Keratinocyte (primary cell): Measurements from ENCODE around the gene ARCN1. TPM values are rescaled to one million over a fixed set of nuclear protein-coding genes. Genes with fewer than 3 reads are reported as not detected.

ENCODE experiments used
- DNase-seq: peaks from one replicate; pipeline ENCODE4 v3.0.0-alpha.2; 2011; ENCODE audit warnings: low read depth, missing footprints, low spot score
- FAIRE-seq: peaks from 2 replicates; lab custom pipeline; 2011; peaks lifted over from hg19 to GRCh38; lab: Jason Lieb, UNC
- H2AFZ ChIP-seq: 2 replicates; pipeline ENCODE4 v1.6.0; 2012; ENCODE audit warnings: low read length, control low read depth, inconsistent platforms; ENCODE audit not compliant: control insufficient read depth
- H3K27ac ChIP-seq: 2 replicates; pipeline ENCODE4 v1.5.1; 2011; ENCODE audit warnings: low read length; ENCODE audit not compliant: control insufficient read depth, insufficient read depth
- H3K27me3 ChIP-seq: 3 replicates; pipeline ENCODE4 v1.6.0; 2011; ENCODE audit warnings: low read length; ENCODE audit not compliant: control insufficient read depth, insufficient read depth; ENCODE audit errors: extremely low read depth
- H3K36me3 ChIP-seq, 2 experiments: 2 replicates in 1 of 2; 3 replicates in 1 of 2; pipeline ENCODE4 v1.5.1; 2011; ENCODE audit warnings: low read length in 2 of 2, mild to moderate bottlenecking in 1 of 2; ENCODE audit not compliant: control insufficient read depth in 2 of 2, insufficient read depth in 2 of 2; ENCODE audit errors: extremely low read depth in 1 of 2
- H3K4me1 ChIP-seq: 3 replicates; pipeline ENCODE4 v1.5.1; 2011; ENCODE audit warnings: low read length; ENCODE audit not compliant: control insufficient read depth, insufficient read depth; ENCODE audit errors: extremely low read depth
- H3K4me2 ChIP-seq: 3 replicates; pipeline ENCODE4 v1.6.0; 2011; ENCODE audit warnings: low read depth, low read length; ENCODE audit not compliant: control insufficient read depth, insufficient read depth; ENCODE audit errors: extremely low read depth
- H3K4me3 ChIP-seq, 3 experiments: fragments of 200-600 bp in 1 of 3; sonication (generic) in 1 of 3; 2 replicates in 2 of 3; 3 replicates in 1 of 3; pipeline ENCODE4 v1.5.1; 2011 to 2016; ENCODE audit warnings: low read length in 3 of 3, mild to moderate bottlenecking in 3 of 3, control low read depth in 2 of 3, inconsistent platforms in 1 of 3, low read depth in 1 of 3, mixed read lengths in 1 of 3, mixed run types in 1 of 3, moderate library complexity in 1 of 3; ENCODE audit not compliant: control insufficient read depth in 2 of 3, insufficient read depth in 2 of 3; ENCODE audit errors: extremely low read depth in 1 of 3
- H3K79me2 ChIP-seq: 2 replicates; pipeline ENCODE4 v1.6.0; 2012; ENCODE audit warnings: low read length; ENCODE audit not compliant: control insufficient read depth, insufficient read depth
- H3K9ac ChIP-seq: 3 replicates; pipeline ENCODE4 v1.6.0; 2011; ENCODE audit warnings: low read length; ENCODE audit not compliant: control insufficient read depth, insufficient read depth; ENCODE audit errors: extremely low read depth
- H3K9me1 ChIP-seq: 3 replicates; pipeline ENCODE4 v1.6.0; 2011; ENCODE audit warnings: low read length; ENCODE audit not compliant: control insufficient read depth, insufficient read depth; ENCODE audit errors: extremely low read depth
- H3K9me3 ChIP-seq: 2 replicates; pipeline ENCODE4 v1.5.1; 2012; ENCODE audit warnings: low read depth, low read length; ENCODE audit not compliant: control insufficient read depth
- H4K20me1 ChIP-seq: 3 replicates; pipeline ENCODE4 v1.6.0; 2011; ENCODE audit warnings: low read length; ENCODE audit not compliant: control insufficient read depth, insufficient read depth; ENCODE audit errors: extremely low read depth
- EZH2 ChIP-seq: IDR thresholded peaks from one replicate; pipeline ENCODE4 v1.6.1; 2012; ENCODE audit warnings: inconsistent platforms, mild to moderate bottlenecking, low read length, moderate library complexity
- dilution Hi-C: fragments of 300-500 bp; cut with MboI; formaldehyde crosslinking; loops from one replicate; pipeline ENCODE4 v1.7.0; 2020; ENCODE audit warnings: low sequenced_read_pairs; ENCODE audit not compliant: extremely low pct_ligation_motif_present
- polyA plus RNA-seq, 5 experiments: library from polyadenylated mRNA; depleted of rRNA in 3 of 5; stranded (reverse) in 3 of 5; stranded (forward) in 1 of 5; unstranded in 1 of 5; fragments of >200 nt; gene quantifications; 1 replicate in 1 of 5; 2 replicates in 3 of 5; 3 replicates in 1 of 5; pipeline versions ENCODE4 v1.2.1 to v1.2.3, GENCODE V29; 2011 to 2012; ENCODE audit warnings: missing spikeins in 2 of 5, low read depth in 1 of 5, low replicate concordance in 1 of 5
- TF ChIP-seq, protein P1 (sequence below), 3 experiments: IDR thresholded peaks in 1 of 3; conservative IDR thresholded peaks in 1 of 3; optimal IDR thresholded peaks in 1 of 3; 2 replicates in 2 of 3; 3 replicates in 1 of 3; pipeline versions ENCODE3 to v1.5.1; 2011; ENCODE audit warnings: low read length in 3 of 3, mild to moderate bottlenecking in 3 of 3, moderate library complexity in 2 of 3, control low read depth in 1 of 3, inconsistent platforms in 1 of 3; ENCODE audit not compliant: insufficient read depth in 2 of 3; ENCODE audit errors: extremely low read depth in 1 of 3

ARCN1 gene
- polyA plus RNA-seq, 1 donor (not counting 4 experiments of a cell fraction or from before 2014, with no cell fraction given): 150 TPM

GRCh38 chr11:118537409-118537980 is 34.7 kb upstream of the ARCN1 start:
- no peak for TF ChIP-seq EZH2
- TF ChIP-seq, protein P1, sequence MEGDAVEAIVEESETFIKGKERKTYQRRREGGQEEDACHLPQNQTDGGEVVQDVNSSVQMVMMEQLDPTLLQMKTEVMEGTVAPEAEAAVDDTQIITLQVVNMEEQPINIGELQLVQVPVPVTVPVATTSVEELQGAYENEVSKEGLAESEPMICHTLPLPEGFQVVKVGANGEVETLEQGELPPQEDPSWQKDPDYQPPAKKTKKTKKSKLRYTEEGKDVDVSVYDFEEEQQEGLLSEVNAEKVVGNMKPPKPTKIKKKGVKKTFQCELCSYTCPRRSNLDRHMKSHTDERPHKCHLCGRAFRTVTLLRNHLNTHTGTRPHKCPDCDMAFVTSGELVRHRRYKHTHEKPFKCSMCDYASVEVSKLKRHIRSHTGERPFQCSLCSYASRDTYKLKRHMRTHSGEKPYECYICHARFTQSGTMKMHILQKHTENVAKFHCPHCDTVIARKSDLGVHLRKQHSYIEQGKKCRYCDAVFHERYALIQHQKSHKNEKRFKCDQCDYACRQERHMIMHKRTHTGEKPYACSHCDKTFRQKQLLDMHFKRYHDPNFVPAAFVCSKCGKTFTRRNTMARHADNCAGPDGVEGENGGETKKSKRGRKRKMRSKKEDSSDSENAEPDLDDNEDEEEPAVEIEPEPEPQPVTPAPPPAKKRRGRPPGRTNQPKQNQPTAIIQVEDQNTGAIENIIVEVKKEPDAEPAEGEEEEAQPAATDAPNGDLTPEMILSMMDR (optimal IDR thresholded peaks at IDR 0.05 in 1 of 3, IDR thresholded peaks at IDR 0.05 in 1 of 3, conservative IDR thresholded peaks at IDR 0.05 in 1 of 3; ENCODE audit: extremely low read depth in 1 of 3, insufficient read depth in 2 of 3, low read length in 3 of 3): no peak
- H3K4me1 ChIP-seq: no peaks in the 10 kb centered on the region
- H4K20me1 ChIP-seq: no peaks in the 10 kb centered on the region
- no peak overlapping the region for H2AFZ ChIP-seq
- no peaks in the 10 kb centered on the region for H3K9me3 ChIP-seq
- dilution Hi-C loops: no loop called here
- H3K9me1 ChIP-seq: no peaks in the 10 kb centered on the region
- H3K36me3 ChIP-seq: peaks cover 0 to 6% of the 10 kb centered on the region in 2 experiments
- H3K27ac ChIP-seq: no peak overlapping the region
- no peak overlapping the region for H3K4me2 ChIP-seq
- H3K79me2 ChIP-seq: no peaks in the 10 kb centered on the region
- H3K9ac ChIP-seq: no peak overlapping the region
- DNase-seq (no peak), FAIRE-seq (no peak)
- no peaks in the 10 kb centered on the region for H3K27me3 ChIP-seq
- no peak overlapping the region for H3K4me3 ChIP-seq

- Histone ChIP-seq H3K27me3 (no peaks in the 10 kb centered on the region), H3K9me3 (no peaks in the 10 kb centered on the region), H3K27ac (no peak overlapping the region), H3K4me3 (no peak overlapping the region), H3K79me2 (no peaks in the 10 kb centered on the region), H2AFZ (no peak overlapping the region), H3K4me2 (no peak overlapping the region), H4K20me1 (no peaks in the 10 kb centered on the region), H3K4me1 (no peaks in the 10 kb centered on the region), H3K9me1 (no peaks in the 10 kb centered on the region), H3K9ac (no peak overlapping the region), H3K36me3 (peaks cover 0 to 3% of the 10 kb centered on the region in 2 experiments)
- TF ChIP-seq, protein P1 (optimal IDR thresholded peaks at IDR 0.05 in 1 of 3, IDR thresholded peaks at IDR 0.05 in 1 of 3, conservative IDR thresholded peaks at IDR 0.05 in 1 of 3; ENCODE audit: extremely low read depth in 1 of 3, insufficient read depth in 2 of 3, low read length in 3 of 3): no peak
- TF ChIP-seq EZH2: no peak
- dilution Hi-C loops: no loop called here
- DNase-seq (no peak), FAIRE-seq (no peak)
Observed at GRCh38 chr11:118544010-118544646, 28.1 kb upstream of the ARCN1 start.
